K562 (cell line): ENCODE measurements around the gene MEIS2. TPM values are rescaled to one million over a fixed set of nuclear protein-coding genes. Genes with fewer than 3 reads are reported as not detected.
A peak's percentile ranks its signal among the peaks of the same experiment; 100 is the strongest.

Experiments
- BDP1 ChIP-seq: IDR thresholded peaks from 3 replicates; pipeline ENCODE4 v1.6.1; 2011; ENCODE audit not compliant: insufficient read length, insufficient read depth
- BRD9 ChIP-seq: fragments of 450-650 bp; IDR thresholded peaks from 2 replicates; pipeline ENCODE4 v1.6.1; 2018; ENCODE audit warnings: low read depth; ENCODE audit not compliant: partially characterized antibody
- CBFA2T2 ChIP-seq: fragments of 450-650 bp; conservative IDR thresholded peaks from 2 replicates; pipeline ENCODE4 v1.6.1; 2017; ENCODE audit warnings: mild to moderate bottlenecking
- CBFA2T3 ChIP-seq: fragments of 450-650 bp; IDR thresholded peaks from 2 replicates; pipeline ENCODE4 v1.6.1; 2017
- DPF2 ChIP-seq: fragments of 450-650 bp; IDR thresholded peaks from 2 replicates; pipeline ENCODE4 v1.6.1; 2016
- EP400 ChIP-seq: fragments of 450-650 bp; IDR thresholded peaks from 2 replicates; pipeline ENCODE4 v1.6.1; 2017; ENCODE audit warnings: antibody characterized with exemption, mild to moderate bottlenecking, moderate library complexity
- ETS2 ChIP-seq: IDR thresholded peaks from 2 replicates; pipeline ENCODE4 v1.6.1; 2016; ENCODE audit warnings: borderline replicate concordance, missing genetic modification characterization, mild to moderate bottlenecking, moderate library complexity, missing compliant biosample characterization; ENCODE audit not compliant: poor library complexity, severe bottlenecking
- ETV6 ChIP-seq, 3 experiments: fragments of 150-350 bp in 1 of 3; sonication (generic) in 1 of 3; formaldehyde crosslinking in 1 of 3; IDR thresholded peaks; 2 replicates each; pipeline versions ENCODE4 v1.6.1 to v1.8.0; 2014 to 2022; ENCODE audit warnings: borderline replicate concordance in 2 of 3, low read depth in 2 of 3, antibody characterized with exemption in 1 of 3, low read length in 1 of 3, mild to moderate bottlenecking in 1 of 3, missing genetic modification reagents in 1 of 3
- FIP1L1 ChIP-seq: fragments of 200-400 bp; formaldehyde crosslinking; IDR thresholded peaks from 2 replicates; pipeline ENCODE4 v1.6.1; 2018; ENCODE audit warnings: mild to moderate bottlenecking, low read depth, low read length; ENCODE audit not compliant: poor library complexity, severe bottlenecking
- GTF2F1 ChIP-seq: IDR thresholded peaks from 2 replicates; pipeline ENCODE4 v1.6.1; 2011; ENCODE audit warnings: low read depth, low read length, improper control_type of control experiment
- HEY1 ChIP-seq: fragments of 250-450 bp; sonication (Bioruptor Pico); IDR thresholded peaks from 2 replicates; pipeline ENCODE4 v1.5.0; 2020; ENCODE audit warnings: mild to moderate bottlenecking, moderate library complexity, borderline replicate concordance
- HNRNPLL ChIP-seq: fragments of 200-400 bp; formaldehyde crosslinking; IDR thresholded peaks from 2 replicates; pipeline ENCODE4 v1.6.1; 2017; ENCODE audit warnings: low read length, low read depth, mild to moderate bottlenecking; ENCODE audit not compliant: poor library complexity, severe bottlenecking
- NCOR1 ChIP-seq: fragments of 450-650 bp; IDR thresholded peaks from 2 replicates; pipeline ENCODE4 v1.6.1; 2016; ENCODE audit warnings: mild to moderate bottlenecking, moderate library complexity
- POLR2H ChIP-seq: IDR thresholded peaks from 2 replicates; pipeline ENCODE4 v1.6.1; 2016; ENCODE audit warnings: missing genetic modification characterization, low read depth, mild to moderate bottlenecking, control low read depth, missing compliant biosample characterization, moderate library complexity
- POLR3A ChIP-seq: IDR thresholded peaks from 2 replicates; pipeline ENCODE4 v1.6.1; 2011; ENCODE audit warnings: borderline replicate concordance, mild to moderate bottlenecking, moderate library complexity; ENCODE audit not compliant: insufficient read length, insufficient read depth; ENCODE audit errors: extremely low read depth
- PPARD ChIP-seq: fragments of 250-450 bp; sonication (Bioruptor Pico); IDR thresholded peaks from 2 replicates; pipeline ENCODE4 v1.8.0; 2022; ENCODE audit warnings: inconsistent platforms, mild to moderate bottlenecking, moderate library complexity
- PTRF ChIP-seq: fragments of 450-650 bp; IDR thresholded peaks from 2 replicates; pipeline ENCODE4 v1.6.1; 2016; ENCODE audit warnings: mild to moderate bottlenecking, missing genetic modification characterization, missing compliant biosample characterization
- PURB ChIP-seq: sonication (generic); formaldehyde crosslinking; IDR thresholded peaks from 2 replicates; pipeline ENCODE4 v1.9.0; 2021; ENCODE audit warnings: low read depth, mild to moderate bottlenecking, missing genetic modification reagents
- SLC30A9 ChIP-seq: fragments of 250-450 bp; sonication (Bioruptor Pico); IDR thresholded peaks from 2 replicates; pipeline ENCODE4 v1.8.0; 2022; ENCODE audit warnings: mild to moderate bottlenecking, moderate library complexity
- TBP ChIP-seq: optimal IDR thresholded peaks from 2 replicates; pipeline ENCODE3; 2011; ENCODE audit warnings: low read depth, low read length, improper control_type of control experiment
- ZBTB8A ChIP-seq: fragments of 450-650 bp; IDR thresholded peaks from 2 replicates; pipeline ENCODE4 v1.6.1; 2018; ENCODE audit warnings: mild to moderate bottlenecking, moderate library complexity; ENCODE audit not compliant: partially characterized antibody
- ZNF23 ChIP-seq: fragments of 250-450 bp; sonication (Bioruptor Pico); IDR thresholded peaks from 2 replicates; pipeline ENCODE4 v1.4.0; 2020; ENCODE audit warnings: mild to moderate bottlenecking
- ZNF24 ChIP-seq: fragments of 450-650 bp; IDR thresholded peaks from 2 replicates; pipeline ENCODE4 v1.6.1; 2016
- ZZZ3 ChIP-seq: fragments of 450-650 bp; IDR thresholded peaks from 2 replicates; pipeline ENCODE4 v1.6.1; 2016; ENCODE audit warnings: antibody characterized with exemption, mild to moderate bottlenecking, moderate library complexity
- polyA plus RNA-seq, 8 experiments: library from polyadenylated mRNA; depleted of rRNA in 4 of 8; stranded (reverse) in 5 of 8; unstranded in 3 of 8; fragments of >200 nt; fragmentation: Nextera tagmentation in 2 of 8; fragmentation: Illumina TruSeq in 1 of 8; extraction: Ambion mirVana in 2 of 8; extraction: Trizol in 1 of 8; gene quantifications; 2 replicates each; pipeline versions ENCODE4 v1.2.1 to v1.2.3, GENCODE V29; 2011 to 2014; ENCODE audit warnings: inconsistent platforms in 1 of 8, missing spikeins in 1 of 8
- total RNA-seq, 7 experiments: library from RNA; depleted of rRNA in 6 of 7; stranded (reverse); fragments of >200 nt in 6 of 7; fragmentation: Illumina TruSeq in 2 of 7; extraction: Trizol in 2 of 7; gene quantifications; 2 replicates each; pipeline versions ENCODE4 v1.2.1 to v1.2.3, GENCODE V29; 2011 to 2021; ENCODE audit warnings: low replicate concordance in 1 of 7
- TF ChIP-seq, protein P1 (sequence below), 2 experiments: IDR thresholded peaks in 1 of 2; conservative IDR thresholded peaks in 1 of 2; 2 replicates each; pipeline ENCODE4 v1.6.1; 2016; ENCODE audit warnings: low read depth in 2 of 2, mild to moderate bottlenecking in 1 of 2, missing compliant biosample characterization in 1 of 2, missing genetic modification characterization in 1 of 2, moderate library complexity in 1 of 2
- TF ChIP-seq, protein P2 (sequence below): fragments of 450-650 bp; formaldehyde crosslinking; IDR thresholded peaks from 2 replicates; pipeline ENCODE4 v1.4.0; 2022; ENCODE audit warnings: missing genetic modification characterization

Gene MEIS2
- total and polyA plus RNA-seq, 9 of the 15 experiments (the other 6 are each of a cell fraction or from before 2014, with no cell fraction given): 7.5 to 64.2 (median 22.3) TPM

DNA sequence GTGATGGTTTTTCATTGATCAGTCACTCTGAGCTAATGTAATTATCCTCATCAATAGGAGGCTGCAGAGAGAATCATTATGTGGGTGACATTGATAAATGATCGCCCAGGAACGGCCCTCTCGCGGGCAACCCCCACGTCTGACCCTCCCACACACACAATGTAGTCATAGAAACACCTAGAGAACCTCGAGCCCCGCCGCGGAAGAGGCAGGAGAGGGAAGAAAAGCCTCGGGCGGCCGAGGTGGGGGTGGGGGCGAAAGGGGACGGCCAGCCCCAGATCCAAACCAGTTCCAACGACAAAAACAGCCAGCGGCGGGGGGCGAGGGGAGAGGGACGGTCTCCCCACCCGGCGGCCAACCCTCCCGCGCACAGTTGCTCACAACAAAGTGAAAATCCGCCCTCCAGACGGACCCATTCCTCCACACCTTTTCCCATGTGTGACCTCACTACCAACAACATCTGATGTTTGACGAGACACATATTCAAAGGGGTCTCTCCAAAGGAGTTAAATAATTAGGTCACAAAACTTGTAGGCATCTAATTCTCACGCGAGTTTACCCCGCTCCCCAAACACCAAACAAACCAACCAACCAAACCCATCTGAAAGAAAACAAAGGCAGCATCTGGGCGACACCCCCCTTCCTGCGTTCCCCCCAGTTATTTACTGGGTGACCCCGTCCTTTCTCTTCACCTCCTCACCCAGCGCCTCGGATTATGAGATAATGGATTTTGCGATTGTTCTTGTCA is 213.0 kb downstream of the MEIS2 start (continued):
- TF ChIP-seq, protein P1, sequence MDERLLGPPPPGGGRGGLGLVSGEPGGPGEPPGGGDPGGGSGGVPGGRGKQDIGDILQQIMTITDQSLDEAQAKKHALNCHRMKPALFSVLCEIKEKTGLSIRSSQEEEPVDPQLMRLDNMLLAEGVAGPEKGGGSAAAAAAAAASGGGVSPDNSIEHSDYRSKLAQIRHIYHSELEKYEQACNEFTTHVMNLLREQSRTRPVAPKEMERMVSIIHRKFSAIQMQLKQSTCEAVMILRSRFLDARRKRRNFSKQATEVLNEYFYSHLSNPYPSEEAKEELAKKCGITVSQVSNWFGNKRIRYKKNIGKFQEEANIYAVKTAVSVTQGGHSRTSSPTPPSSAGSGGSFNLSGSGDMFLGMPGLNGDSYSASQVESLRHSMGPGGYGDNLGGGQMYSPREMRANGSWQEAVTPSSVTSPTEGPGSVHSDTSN (CRISPR knock-in tag; IDR thresholded peaks at IDR 0.05; ENCODE audit: low read depth): 0 out of 2 replicates have a peak, but pooled peaks have one; percentile 25
- TF ChIP-seq, protein P1 (tag; conservative IDR thresholded peaks at IDR 0.05; ENCODE audit: low read depth): peak; percentile 69
- TF ChIP-seq HEY1 (CRISPR knock-in tag): no peak
- TF ChIP-seq ZNF24: no peak
- no peak for TF ChIP-seq POLR2H (tag)
- no peak for TF ChIP-seq BRD9
- TF ChIP-seq, protein P2, sequence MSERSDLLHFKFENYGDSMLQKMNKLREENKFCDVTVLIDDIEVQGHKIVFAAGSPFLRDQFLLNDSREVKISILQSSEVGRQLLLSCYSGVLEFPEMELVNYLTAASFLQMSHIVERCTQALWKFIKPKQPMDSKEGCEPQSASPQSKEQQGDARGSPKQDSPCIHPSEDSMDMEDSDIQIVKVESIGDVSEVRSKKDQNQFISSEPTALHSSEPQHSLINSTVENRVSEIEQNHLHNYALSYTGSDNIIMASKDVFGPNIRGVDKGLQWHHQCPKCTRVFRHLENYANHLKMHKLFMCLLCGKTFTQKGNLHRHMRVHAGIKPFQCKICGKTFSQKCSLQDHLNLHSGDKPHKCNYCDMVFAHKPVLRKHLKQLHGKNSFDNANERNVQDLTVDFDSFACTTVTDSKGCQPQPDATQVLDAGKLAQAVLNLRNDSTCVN: no peak
- no peak for TF ChIP-seq SLC30A9
- TF ChIP-seq PURB (CRISPR knock-in tag): no peak
- no peak for TF ChIP-seq EP400
- no peak for TF ChIP-seq ETV6 (IDR thresholded peaks at IDR 0.05; ENCODE audit: borderline replicate concordance in 1 of 2, low read depth in 2 of 2, low read length in 1 of 2)
- no peak for TF ChIP-seq ETV6 (CRISPR knock-in tag; IDR thresholded peaks at IDR 0.05; ENCODE audit: borderline replicate concordance)
- TF ChIP-seq PPARD: no peak
- TF ChIP-seq POLR3A: no peak
- TF ChIP-seq ETS2: no peak
- TF ChIP-seq FIP1L1: no peak
- no peak for TF ChIP-seq ZZZ3
- no peak for TF ChIP-seq ZNF23 (CRISPR knock-in tag)
- no peak for TF ChIP-seq DPF2
- no peak for TF ChIP-seq NCOR1
- TF ChIP-seq HNRNPLL: no peak
- no peak for TF ChIP-seq BDP1
- TF ChIP-seq TBP: no peak
- TF ChIP-seq CBFA2T2: no peak
- TF ChIP-seq ZBTB8A: no peak
- no peak for TF ChIP-seq CBFA2T3
- TF ChIP-seq GTF2F1: no peak
- TF ChIP-seq PTRF (tag): no peak
